Psoas muscle (tissue), 8 donors: ENCODE measurements around the gene ADAMTS5. TPM values are rescaled to one million over a fixed set of nuclear protein-coding genes. Genes with fewer than 3 reads are reported as not detected.

Experiments used
- ATAC-seq, 4 donors: fragments of 200-7000 bp; cut with Tn5 transposase; one replicate each; pipeline ENCODE4 v1.9.1; 2020; ENCODE audit warnings: moderate library complexity in 3 of 4, mild to moderate bottlenecking in 2 of 4
- DNase-seq, 2 donors: peaks; one replicate each; pipeline ENCODE4 v3.0.0-alpha.2; 2020
- H3K27ac ChIP-seq: fragments of 200-600 bp; one replicate; pipeline ENCODE4 v1.8.0; 2022
- H3K27me3 ChIP-seq, 3 donors: fragments of 200-600 bp in 1 of 3; one replicate each; pipeline versions ENCODE4 v1.6.1 to v1.8.0; 2013 to 2022; ENCODE audit warnings: low read length in 2 of 3, mild to moderate bottlenecking in 2 of 3, moderate library complexity in 1 of 3; ENCODE audit not compliant: insufficient read depth in 3 of 3
- H3K36me3 ChIP-seq, 2 donors: fragments of 200-600 bp in 1 of 2; one replicate each; pipeline versions ENCODE4 v1.6.1 to v1.8.0; 2013 to 2022; ENCODE audit warnings: low read depth in 1 of 2, mild to moderate bottlenecking in 1 of 2, moderate library complexity in 1 of 2; ENCODE audit not compliant: insufficient read depth in 1 of 2
- H3K4me1 ChIP-seq: fragments of 200-600 bp; one replicate; pipeline ENCODE4 v1.8.0; 2022
- H3K4me3 ChIP-seq: fragments of 200-600 bp; one replicate; pipeline ENCODE4 v1.8.0; 2022; ENCODE audit warnings: mild to moderate bottlenecking
- H3K9me3 ChIP-seq: fragments of 200-600 bp; one replicate; pipeline ENCODE4 v1.8.0; 2022
- WGBS, 3 donors: extraction: QIAGEN DNeasy Blood & Tissue Kit; methylation state at CpG; one replicate each; pipeline versions ENCODE4 v1.1.6 to v1.1.7; 2013; 5-methylcytosine and 5-hydroxymethylcytosine counted together
- intact Hi-C, 2 donors: fragments of 100-400 bp; cut with DNase I; formaldehyde crosslinking; loops; one replicate each; pipeline versions ENCODE4 v1.11.0 to v1.14.2; 2022
- polyA plus RNA-seq, 3 donors: library from polyadenylated mRNA; stranded (reverse); fragments of 200-250 nt; gene quantifications; one replicate each; pipeline ENCODE4 v1.2.3, GENCODE V29; 2013
- total RNA-seq, 4 donors: library from RNA; stranded (reverse); fragmentation: NEBNext Ultra II Directional in 2 of 4; extraction: Animal tissue kit (Norgen Biotek cat#: 25700) in 2 of 4; gene quantifications; one replicate each; pipeline versions ENCODE4 v1.2.1 to v1.2.4, GENCODE V29; 2021 to 2023
- TF ChIP-seq, protein P1 (sequence below): fragments of 200-600 bp; IDR thresholded peaks from one replicate; pipeline ENCODE4 v1.8.0; 2022; ENCODE audit warnings: antibody characterized with exemption
- donor health status: healthy with polysubstance abuse.
- donor health status: DM: no; HTN: no; CAD: no; lungs with moderate emphysema.
- donor health status: Bipolar disorder and iron deficiency.
- donor health status: healthy.
- donor health status: DM: yes; HTN: yes; CAD: no.
- donor health status: DM: no; HTN: no; CAD: no.
- donor health status: DM: no; HTN: no; CAD: no.
- donor health status: DM: yes; HTN: yes; CAD: no.

The ADAMTS5 gene
- total and polyA plus RNA-seq, 7 donors = 0.60 to 4.3 (median 2.5) TPM

DNA sequence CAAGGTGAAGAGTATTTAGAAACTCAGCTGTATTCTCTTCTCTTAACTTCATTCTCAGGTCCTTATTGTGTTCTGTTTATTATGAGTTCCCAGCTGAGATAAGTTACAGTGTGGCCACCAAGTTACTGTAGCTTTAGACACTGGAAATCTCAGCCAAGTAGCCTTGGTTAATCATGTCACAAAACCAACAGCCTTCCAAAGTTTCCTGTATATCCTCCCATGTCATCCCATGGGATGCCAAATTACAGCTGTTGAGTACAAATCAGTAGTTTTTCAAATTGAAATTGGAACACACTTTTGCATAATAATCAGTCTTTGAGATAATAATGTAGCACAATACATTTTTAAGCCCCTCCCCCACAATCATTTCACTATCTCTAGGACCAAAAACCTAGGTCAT lies 10.7 kb downstream of the ADAMTS5 start:
- intact Hi-C loops = no loop called here
- H3K9me3 ChIP-seq = no peaks in the 10 kb centered on the region

DNA sequence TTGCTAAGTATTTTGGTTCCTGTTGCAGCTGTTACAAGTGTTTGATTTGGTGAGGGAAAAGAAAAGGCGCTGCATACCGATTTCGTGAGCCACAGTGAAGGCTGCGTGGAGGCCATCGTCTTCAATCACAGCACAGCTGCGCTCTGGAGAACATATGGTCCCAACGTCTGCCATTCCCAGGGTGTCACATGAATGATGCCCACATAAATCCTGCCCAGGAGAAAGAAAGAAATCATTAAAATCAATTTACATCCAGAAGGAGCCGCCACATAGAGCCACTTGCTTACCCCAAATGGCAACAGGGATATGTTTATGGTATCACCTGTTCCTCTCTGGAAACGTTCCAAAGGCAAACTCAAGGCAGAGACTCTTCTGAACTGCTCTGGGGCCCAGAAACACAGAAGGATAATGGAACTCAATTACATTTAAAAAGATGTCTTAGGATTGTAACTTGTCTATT lies 12.2 kb downstream of the ADAMTS5 start:
- Histone ChIP-seq H3K4me3 (no peak overlapping the region), H3K27me3 (no peaks in the 10 kb centered on the region), H3K36me3 (no peaks in the 10 kb centered on the region), H3K9me3 (no peaks in the 10 kb centered on the region), H3K4me1 (peaks cover 8% of the 10 kb centered on the region), H3K27ac (no peak overlapping the region)
- ATAC-seq (peak in 1 of 4 donors; percentile 29), DNase-seq (no peak)
- TF ChIP-seq, protein P1, sequence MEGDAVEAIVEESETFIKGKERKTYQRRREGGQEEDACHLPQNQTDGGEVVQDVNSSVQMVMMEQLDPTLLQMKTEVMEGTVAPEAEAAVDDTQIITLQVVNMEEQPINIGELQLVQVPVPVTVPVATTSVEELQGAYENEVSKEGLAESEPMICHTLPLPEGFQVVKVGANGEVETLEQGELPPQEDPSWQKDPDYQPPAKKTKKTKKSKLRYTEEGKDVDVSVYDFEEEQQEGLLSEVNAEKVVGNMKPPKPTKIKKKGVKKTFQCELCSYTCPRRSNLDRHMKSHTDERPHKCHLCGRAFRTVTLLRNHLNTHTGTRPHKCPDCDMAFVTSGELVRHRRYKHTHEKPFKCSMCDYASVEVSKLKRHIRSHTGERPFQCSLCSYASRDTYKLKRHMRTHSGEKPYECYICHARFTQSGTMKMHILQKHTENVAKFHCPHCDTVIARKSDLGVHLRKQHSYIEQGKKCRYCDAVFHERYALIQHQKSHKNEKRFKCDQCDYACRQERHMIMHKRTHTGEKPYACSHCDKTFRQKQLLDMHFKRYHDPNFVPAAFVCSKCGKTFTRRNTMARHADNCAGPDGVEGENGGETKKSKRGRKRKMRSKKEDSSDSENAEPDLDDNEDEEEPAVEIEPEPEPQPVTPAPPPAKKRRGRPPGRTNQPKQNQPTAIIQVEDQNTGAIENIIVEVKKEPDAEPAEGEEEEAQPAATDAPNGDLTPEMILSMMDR = no peak
- intact Hi-C loops = no loop called here
- 21 to 49% (median 27%) methylated on average over 9 of the region's 9 CpGs for WGBS, 3 donors

More for the DNA sequence above, 10.7 kb downstream of the ADAMTS5 start:
- Histone ChIP-seq H3K27me3 (no peaks in the 10 kb centered on the region), H3K4me3 (no peak overlapping the region), H3K36me3 (no peaks in the 10 kb centered on the region), H3K27ac (no peak overlapping the region), H3K4me1 (peaks cover 8% of the 10 kb centered on the region)
- TF ChIP-seq, protein P1 = no peak
- no peak for DNase-seq
- ATAC-seq = no peak

DNA sequence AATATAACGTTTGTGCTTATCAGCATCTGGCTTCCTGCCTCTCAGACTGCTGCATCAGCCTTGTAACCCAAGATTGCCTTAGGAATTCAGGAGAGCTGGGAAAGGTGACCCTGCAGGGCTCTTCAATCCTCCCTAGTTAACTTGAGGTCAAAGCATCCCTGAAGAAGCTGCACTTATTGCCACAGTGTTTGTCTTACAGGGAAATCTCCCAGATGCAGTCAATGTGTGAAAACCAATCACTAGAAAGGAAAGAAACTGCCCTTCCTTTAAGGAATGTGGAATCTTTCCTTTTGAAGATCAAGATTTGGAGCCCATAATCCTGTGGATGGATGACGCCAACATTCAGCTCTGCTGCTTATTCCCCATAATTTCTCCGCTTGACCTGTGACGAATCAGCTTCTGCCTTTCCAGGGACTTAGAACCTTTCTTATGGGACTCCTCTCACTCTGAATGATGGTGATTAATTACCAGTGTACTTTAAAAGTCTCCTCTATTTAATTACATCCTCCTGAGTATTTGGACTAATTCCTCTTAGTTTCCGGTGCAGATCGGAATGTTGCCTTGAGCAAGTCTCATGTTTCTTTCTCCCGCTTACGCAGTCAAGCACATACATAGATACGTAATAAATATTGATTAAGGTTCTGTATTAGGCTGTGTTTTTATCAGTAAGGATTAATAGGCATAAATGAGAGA lies 14.4 kb downstream of the ADAMTS5 start:
- no peak overlapping the region for H3K27ac ChIP-seq
- H3K4me1 ChIP-seq = peaks cover 3% of the 10 kb centered on the region
- TF ChIP-seq, protein P1 = no peak
- H3K4me3 ChIP-seq = no peak overlapping the region
- no peaks in the 10 kb centered on the region for H3K27me3 ChIP-seq
- WGBS, 3 donors = 56 to 70% (median 62%) methylated on average over 9 of the region's 9 CpGs
- no peaks in the 10 kb centered on the region for H3K9me3 ChIP-seq
- intact Hi-C loops = no loop called here
- no peaks in the 10 kb centered on the region for H3K36me3 ChIP-seq
- DNase-seq = no peak
- ATAC-seq = no peak

DNA sequence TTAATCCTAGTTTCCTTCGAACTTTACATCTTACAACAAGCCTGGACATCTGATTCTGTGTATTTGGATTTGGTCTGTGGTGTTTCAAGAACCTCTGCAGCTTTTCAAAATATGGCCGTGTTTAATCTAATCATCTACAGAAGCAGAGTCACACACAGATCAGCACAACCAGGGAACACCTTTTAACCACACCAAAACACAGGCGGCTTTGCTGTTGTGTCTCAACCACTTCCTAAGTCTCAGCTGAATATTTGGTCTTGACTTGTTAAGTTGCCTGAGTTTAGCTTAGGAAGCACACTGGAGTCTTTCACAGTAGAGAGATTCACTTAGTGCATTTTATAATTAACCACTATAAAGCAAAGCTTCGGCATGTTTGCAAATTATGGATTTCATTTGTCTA lies 17.1 kb downstream of the ADAMTS5 start:
- H3K4me3 ChIP-seq = no peak overlapping the region
- 72 to 87% (median 73%) methylated on average over 4 of the region's 4 CpGs for WGBS, 3 donors
- H3K27me3 ChIP-seq = no peaks in the 10 kb centered on the region
- DNase-seq (no peak), ATAC-seq (no peak)
- TF ChIP-seq, protein P1 = no peak
- intact Hi-C loops = loop anchor here in 1 of 2 donors (2.0 kb wide), 1 partner anchor 31 kb away; no protein-coding TSS in a partner anchor
- H3K36me3 ChIP-seq = no peaks in the 10 kb centered on the region
- peaks cover 8% of the 10 kb centered on the region for H3K4me1 ChIP-seq
- no peaks in the 10 kb centered on the region for H3K9me3 ChIP-seq
- no peak overlapping the region for H3K27ac ChIP-seq

DNA sequence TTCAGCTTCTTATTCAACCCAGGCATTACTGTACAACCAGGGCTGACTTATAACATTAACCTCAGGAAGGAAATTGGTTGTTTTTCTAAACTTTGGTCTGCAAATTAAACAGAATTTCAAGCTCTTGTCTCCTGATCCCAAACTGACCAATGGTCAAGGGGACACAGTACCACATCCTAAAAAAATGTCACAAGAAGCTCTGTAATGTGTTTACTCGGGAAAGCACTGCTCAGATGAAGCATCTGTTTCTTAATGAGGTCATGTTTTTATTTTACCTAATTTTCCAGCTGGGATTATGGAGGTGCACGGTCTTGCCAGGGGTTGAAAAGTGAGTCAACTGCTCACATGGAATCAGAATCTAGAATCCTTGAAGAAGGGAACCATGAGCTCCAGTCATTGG lies 18.7 kb downstream of the ADAMTS5 start:
- peaks cover 8% of the 10 kb centered on the region for H3K4me1 ChIP-seq
- no peak overlapping the region for H3K27ac ChIP-seq
- intact Hi-C loops = no loop called here
- TF ChIP-seq, protein P1 = no peak
- H3K4me3 ChIP-seq = no peak overlapping the region
- no peak for DNase-seq
- peak in 2 of 4 donors; percentile 19 to 41 for ATAC-seq
- 9 to 13% (median 13%) methylated on average over 2 of the region's 2 CpGs for WGBS, 3 donors
- H3K9me3 ChIP-seq = no peaks in the 10 kb centered on the region
- no peaks in the 10 kb centered on the region for H3K27me3 ChIP-seq
- H3K36me3 ChIP-seq = no peaks in the 10 kb centered on the region
